ENCODE measurements around the gene PITX3. TPM values are rescaled to one million over a fixed set of nuclear protein-coding genes. Genes with fewer than 3 reads are reported as not detected.

Gene PITX3
- total RNA-seq, 2 donors from 2014 or later = not detected

Other genes with a start within 250 kb of the PITX3 start
- 10 to 100 TPM; 36.5 to 39.3 TPM for gene ARMH3, start 185.3 kb downstream of the PITX3 start, total RNA-seq
- 10 to 100 TPM; 25.0 to 28.6 TPM for gene HPS6, start 176.2 kb downstream of the PITX3 start, total RNA-seq
- 10 to 100 TPM; 61.8 to 87.9 TPM for gene LDB1, start 121.1 kb downstream of the PITX3 start, total RNA-seq
- gene PPRC1, start 108.5 kb downstream of the PITX3 start, total RNA-seq = 100 to 1,000 TPM in 1 of 2 donors, 10 to 100 TPM in 1; 56.3 to 134 TPM
- gene NOLC1, start 89.1 kb downstream of the PITX3 start, total RNA-seq = 100 to 1,000 TPM in 1 of 2 donors, 10 to 100 TPM in 1; 98.9 to 172 TPM
- gene ELOVL3, start 15.2 kb downstream of the PITX3 start, total RNA-seq = not detected
- 10 to 100 TPM; 63.2 to 65.3 TPM for gene GBF1, start 4.0 kb upstream of the PITX3 start, total RNA-seq
- gene NFKB2, start 154.2 kb upstream of the PITX3 start, total RNA-seq = 100 to 1,000 TPM; 370 to 522 TPM
- gene PSD, start 177.3 kb upstream of the PITX3 start, total RNA-seq = 1 to 10 TPM; 2.3 to 7.6 TPM
- 10 to 100 TPM; 22.0 to 23.7 TPM for gene FBXL15, start 179.3 kb upstream of the PITX3 start, total RNA-seq
- gene CUEDC2, start 191.1 kb upstream of the PITX3 start, total RNA-seq = 10 to 100 TPM; 39.8 to 58.5 TPM
- under 1 TPM in 1 of 2 donors, not detected in 1; 0.98 TPM for gene C10orf95, start 210.0 kb upstream of the PITX3 start, total RNA-seq